ENCODE data around the gene SLX1A.

GRCh38 chr16:30183233-30184095, 10.2 kb upstream of the SLX1A start, which contains the start of gene CORO1A:
- TF ChIP-seq, protein P1, sequence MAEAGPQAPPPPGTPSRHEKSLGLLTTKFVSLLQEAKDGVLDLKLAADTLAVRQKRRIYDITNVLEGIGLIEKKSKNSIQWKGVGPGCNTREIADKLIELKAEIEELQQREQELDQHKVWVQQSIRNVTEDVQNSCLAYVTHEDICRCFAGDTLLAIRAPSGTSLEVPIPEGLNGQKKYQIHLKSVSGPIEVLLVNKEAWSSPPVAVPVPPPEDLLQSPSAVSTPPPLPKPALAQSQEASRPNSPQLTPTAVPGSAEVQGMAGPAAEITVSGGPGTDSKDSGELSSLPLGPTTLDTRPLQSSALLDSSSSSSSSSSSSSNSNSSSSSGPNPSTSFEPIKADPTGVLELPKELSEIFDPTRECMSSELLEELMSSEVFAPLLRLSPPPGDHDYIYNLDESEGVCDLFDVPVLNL (CRISPR knock-in tag; IDR thresholded peaks at IDR 0.05; ENCODE audit: low read depth): no peak
- TF ChIP-seq MYC (IDR thresholded peaks at IDR 0.05; ENCODE audit: low read depth, low read length) (no peak), MYC (CRISPR knock-in tag; IDR thresholded peaks at IDR 0.05; ENCODE audit: borderline replicate concordance, low read depth) (no peak), CTCF (IDR thresholded peaks at IDR 0.05 in 2 of 3, conservative IDR thresholded peaks at IDR 0.05 in 1 of 3; ENCODE audit: insufficient read depth in 2 of 3, low read depth in 1 of 3, low read length in 3 of 3) (no peak), POLR2AphosphoS5 (IDR thresholded peaks at IDR 0.05; ENCODE audit: control insufficient read depth, insufficient read depth, low read depth, low read length) (no peak), ZNF324 (CRISPR knock-in tag; IDR thresholded peaks at IDR 0.05) (no peak), TBL1XR1 (IDR thresholded peaks at IDR 0.05; ENCODE audit: low read length in 2 of 2) (no peak), ZNF274 (IDR thresholded peaks at IDR 0.05; ENCODE audit: borderline replicate concordance, low read depth, low read length) (no peak), CBFA2T3 (IDR thresholded peaks at IDR 0.05) (no peak), LCOR (CRISPR knock-in tag; IDR thresholded peaks at IDR 0.05) (no peak), ZNF354B (CRISPR knock-in tag; IDR thresholded peaks at IDR 0.05) (no peak), TAF1 (IDR thresholded peaks at IDR 0.05; ENCODE audit: control insufficient read depth, extremely low read depth, insufficient read depth, low read length, severe bottlenecking) (no peak)
- TF ChIP-seq, protein P2, sequence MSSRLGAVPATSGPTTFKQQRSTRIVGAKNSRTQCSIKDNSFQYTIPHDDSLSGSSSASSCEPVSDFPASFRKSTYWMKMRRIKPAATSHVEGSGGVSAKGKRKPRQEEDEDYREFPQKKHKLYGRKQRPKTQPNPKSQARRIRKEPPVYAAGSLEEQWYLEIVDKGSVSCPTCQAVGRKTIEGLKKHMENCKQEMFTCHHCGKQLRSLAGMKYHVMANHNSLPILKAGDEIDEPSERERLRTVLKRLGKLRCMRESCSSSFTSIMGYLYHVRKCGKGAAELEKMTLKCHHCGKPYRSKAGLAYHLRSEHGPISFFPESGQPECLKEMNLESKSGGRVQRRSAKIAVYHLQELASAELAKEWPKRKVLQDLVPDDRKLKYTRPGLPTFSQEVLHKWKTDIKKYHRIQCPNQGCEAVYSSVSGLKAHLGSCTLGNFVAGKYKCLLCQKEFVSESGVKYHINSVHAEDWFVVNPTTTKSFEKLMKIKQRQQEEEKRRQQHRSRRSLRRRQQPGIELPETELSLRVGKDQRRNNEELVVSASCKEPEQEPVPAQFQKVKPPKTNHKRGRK (tag; IDR thresholded peaks at IDR 0.05): no peak

All from K562 (cell line).